ENCODE results near the gene ATP8B1. TPM values are rescaled to one million over a fixed set of nuclear protein-coding genes. Genes with fewer than 3 reads are reported as not detected.

Gene ATP8B1
- total RNA-seq, 1 experiment from 2014 or later = 5.6 TPM

- H3K4me1 Mint-ChIP-seq = peaks cover 21% of the 10 kb centered on the region
- 0 out of 2 replicates have a peak overlapping the region, but pooled peaks have one; percentile 0 for H3K27ac Mint-ChIP-seq
- TF ChIP-seq ATF6 (CRISPR knock-in tag; IDR thresholded peaks at IDR 0.05) = no peak
- no peak for TF ChIP-seq STAT6 (CRISPR knock-in tag; conservative IDR thresholded peaks at IDR 0.05; ENCODE audit: low read depth)
- TF ChIP-seq USF1 (CRISPR knock-in tag; IDR thresholded peaks at IDR 0.05) = no peak
- no peak overlapping the region for H3K4me3 Mint-ChIP-seq
- no peak for ATAC-seq
- no peak for DNase-seq (ENCODE audit: low spot score)
- POLR2A ChIA-PET = no interaction called here
- H3K9me3 Mint-ChIP-seq = peaks cover 4% of the 10 kb centered on the region
- no peaks in the 10 kb centered on the region; the same call in 1 of the 2 replicates for H3K27me3 Mint-ChIP-seq (ENCODE audit: low read depth)
- CTCF ChIA-PET = no interaction called here
- peaks cover 4% of the 10 kb centered on the region for H3K36me3 Mint-ChIP-seq
Measured at GRCh38 chr18:57792631-57793301, 10.3 kb downstream of the ATP8B1 start.

- Mint-ChIP-seq H3K27ac (no peak overlapping the region), H3K27me3 (ENCODE audit: low read depth) (no peaks in the 10 kb centered on the region; the same call in 1 of the 2 replicates), H3K36me3 (peaks cover 4% of the 10 kb centered on the region), H3K9me3 (peaks cover 4% of the 10 kb centered on the region), H3K4me1 (peaks cover 15% of the 10 kb centered on the region), H3K4me3 (no peak overlapping the region)
- ATAC-seq (no peak), DNase-seq (ENCODE audit: low spot score) (no peak)
- TF ChIP-seq ZNF396 (CRISPR knock-in tag; IDR thresholded peaks at IDR 0.05; ENCODE audit: borderline replicate concordance) (no peak), E2F5 (CRISPR knock-in tag; IDR thresholded peaks at IDR 0.05) (no peak), AFF4 (CRISPR knock-in tag; IDR thresholded peaks at IDR 0.05; ENCODE audit: borderline replicate concordance) (no peak), TCF7 (CRISPR knock-in tag; IDR thresholded peaks at IDR 0.05; ENCODE audit: low read depth) (no peak), MYBL2 (CRISPR knock-in tag; IDR thresholded peaks at IDR 0.05) (no peak), NR3C1 (CRISPR knock-in tag; conservative IDR thresholded peaks at IDR 0.05; ENCODE audit: low read depth) (no peak), ZNF121 (CRISPR knock-in tag; IDR thresholded peaks at IDR 0.05) (no peak), ZNF671 (CRISPR knock-in tag; IDR thresholded peaks at IDR 0.05) (no peak), ATF3 (CRISPR knock-in tag; conservative IDR thresholded peaks at IDR 0.05) (no peak), ZNF263 (CRISPR knock-in tag; IDR thresholded peaks at IDR 0.05; ENCODE audit: low read depth) (no peak), ZNF281 (CRISPR knock-in tag; IDR thresholded peaks at IDR 0.05) (no peak), ZBTB21 (CRISPR knock-in tag; IDR thresholded peaks at IDR 0.05; ENCODE audit: borderline replicate concordance) (no peak), PREB (CRISPR knock-in tag; IDR thresholded peaks at IDR 0.05; ENCODE audit: borderline replicate concordance) (no peak), CREB1 (CRISPR knock-in tag; IDR thresholded peaks at IDR 0.05) (no peak)
- CTCF ChIA-PET = no interaction called here
- POLR2A ChIA-PET = interaction anchor here (0.7 kb wide), 1 partner anchor 170 kb away, joined by 3 read pairs; no protein-coding TSS in a partner anchor
Measured at GRCh38 chr18:57791911-57792310, 11.2 kb downstream of the ATP8B1 start.
